ENCODE measurements around the gene SETD1A.

The SETD1A gene

GRCh38 chr16:30957456-30958174 lies at the start of gene SETD1A:
Gene SETD1A, plus strand, starts transcription at chr16:30957754. Its CDS starts 978 bp downstream, at chr16:30958732.
- peaks cover 22% of the 10 kb centered on the region for H3K4me1 ChIP-seq (ENCODE audit: insufficient read depth, insufficient read length)
- H3K36me3 ChIP-seq (ENCODE audit: insufficient read depth, insufficient read length, low read length) = peaks cover 44% of the 10 kb centered on the region
- H3K9me3 ChIP-seq (ENCODE audit: insufficient read depth, low read length) = no peaks in the 10 kb centered on the region
- peak within 1 kb of the TSS; percentile 87 for H3K4me3 ChIP-seq (ENCODE audit: insufficient read length, low read depth)
- H3K27me3 ChIP-seq (ENCODE audit: insufficient read depth, insufficient read length) = no peaks in the 10 kb centered on the region
- TF ChIP-seq ZNF274 (IDR thresholded peaks at IDR 0.05; ENCODE audit: low read depth, low read length) (no peak), YY1 (IDR thresholded peaks at IDR 0.05; ENCODE audit: insufficient read depth, insufficient read length) (no peak), SUZ12 (IDR thresholded peaks at IDR 0.05; ENCODE audit: extremely low read depth, insufficient read depth, insufficient read length) (no peak)
- peak within 1 kb of the TSS; percentile 97 for H3K9ac ChIP-seq (ENCODE audit: insufficient read length, low read depth)
- peak; percentile 92 for DNase-seq (ENCODE audit: low read depth, low spot score)

GRCh38 chr16:30910427-30911029 lies 47.0 kb upstream of the SETD1A start:
- Histone ChIP-seq H3K4me1 (ENCODE audit: insufficient read depth, insufficient read length) (peaks cover 24% of the 10 kb centered on the region), H3K27me3 (ENCODE audit: insufficient read depth, insufficient read length) (no peaks in the 10 kb centered on the region), H3K9ac (ENCODE audit: insufficient read length, low read depth) (peak overlapping the region; percentile 38), H3K36me3 (ENCODE audit: insufficient read depth, insufficient read length, low read length) (no peaks in the 10 kb centered on the region), H3K9me3 (ENCODE audit: insufficient read depth, low read length) (no peaks in the 10 kb centered on the region), H3K4me3 (ENCODE audit: insufficient read length, low read depth) (no peak overlapping the region)
- DNase-seq (ENCODE audit: low read depth, low spot score) = no peak
- TF ChIP-seq SUZ12 (IDR thresholded peaks at IDR 0.05; ENCODE audit: extremely low read depth, insufficient read depth, insufficient read length) = no peak
- TF ChIP-seq YY1 (IDR thresholded peaks at IDR 0.05; ENCODE audit: insufficient read depth, insufficient read length) = no peak
- TF ChIP-seq ZNF274 (IDR thresholded peaks at IDR 0.05; ENCODE audit: low read depth, low read length) = no peak

GRCh38 chr16:30912794-30913412 lies 44.7 kb upstream of the SETD1A start:
- no peak overlapping the region for H3K9ac ChIP-seq (ENCODE audit: insufficient read length, low read depth)
- TF ChIP-seq SUZ12 (IDR thresholded peaks at IDR 0.05; ENCODE audit: extremely low read depth, insufficient read depth, insufficient read length) (no peak), ZNF274 (IDR thresholded peaks at IDR 0.05; ENCODE audit: low read depth, low read length) (no peak), YY1 (IDR thresholded peaks at IDR 0.05; ENCODE audit: insufficient read depth, insufficient read length) (no peak)
- DNase-seq (ENCODE audit: low read depth, low spot score) = no peak
- H3K4me1 ChIP-seq (ENCODE audit: insufficient read depth, insufficient read length) = peaks cover 20% of the 10 kb centered on the region
- no peak overlapping the region for H3K4me3 ChIP-seq (ENCODE audit: insufficient read length, low read depth)
- no peaks in the 10 kb centered on the region for H3K36me3 ChIP-seq (ENCODE audit: insufficient read depth, insufficient read length, low read length)
- H3K27me3 ChIP-seq (ENCODE audit: insufficient read depth, insufficient read length) = no peaks in the 10 kb centered on the region
- H3K9me3 ChIP-seq (ENCODE audit: insufficient read depth, low read length) = no peaks in the 10 kb centered on the region

- Histone ChIP-seq H3K4me1 (ENCODE audit: insufficient read depth, insufficient read length) (peaks cover 17% of the 10 kb centered on the region), H3K4me3 (ENCODE audit: insufficient read length, low read depth) (no peak overlapping the region), H3K9ac (ENCODE audit: insufficient read length, low read depth) (no peak overlapping the region), H3K27me3 (ENCODE audit: insufficient read depth, insufficient read length) (no peaks in the 10 kb centered on the region), H3K9me3 (ENCODE audit: insufficient read depth, low read length) (no peaks in the 10 kb centered on the region), H3K36me3 (ENCODE audit: insufficient read depth, insufficient read length, low read length) (no peaks in the 10 kb centered on the region)
- no peak for TF ChIP-seq YY1 (IDR thresholded peaks at IDR 0.05; ENCODE audit: insufficient read depth, insufficient read length)
- no peak for TF ChIP-seq SUZ12 (IDR thresholded peaks at IDR 0.05; ENCODE audit: extremely low read depth, insufficient read depth, insufficient read length)
- no peak for DNase-seq (ENCODE audit: low read depth, low spot score)
These were observed 42.7 kb upstream of the SETD1A start for GRCh38 chr16:30914830-30915229.

- H3K27me3 ChIP-seq (ENCODE audit: insufficient read depth, insufficient read length) = no peaks in the 10 kb centered on the region
- no peaks in the 10 kb centered on the region for H3K9me3 ChIP-seq (ENCODE audit: insufficient read depth, low read length)
- H3K4me1 ChIP-seq (ENCODE audit: insufficient read depth, insufficient read length) = peaks cover 3% of the 10 kb centered on the region
- no peak overlapping the region for H3K9ac ChIP-seq (ENCODE audit: insufficient read length, low read depth)
- DNase-seq (ENCODE audit: low read depth, low spot score) = no peak
- H3K36me3 ChIP-seq (ENCODE audit: insufficient read depth, insufficient read length, low read length) = peaks cover 6% of the 10 kb centered on the region
- TF ChIP-seq YY1 (IDR thresholded peaks at IDR 0.05; ENCODE audit: insufficient read depth, insufficient read length) = no peak
- no peak for TF ChIP-seq SUZ12 (IDR thresholded peaks at IDR 0.05; ENCODE audit: extremely low read depth, insufficient read depth, insufficient read length)
- TF ChIP-seq ZNF274 (IDR thresholded peaks at IDR 0.05; ENCODE audit: low read depth, low read length) = no peak
- no peak overlapping the region for H3K4me3 ChIP-seq (ENCODE audit: insufficient read length, low read depth)
These were observed 38.9 kb upstream of the SETD1A start for GRCh38 chr16:30918614-30919013.

GRCh38 chr16:30920891-30921290 lies 36.7 kb upstream of the SETD1A start:
- Histone ChIP-seq H3K9ac (ENCODE audit: insufficient read length, low read depth) (no peak overlapping the region), H3K4me3 (ENCODE audit: insufficient read length, low read depth) (no peak overlapping the region), H3K4me1 (ENCODE audit: insufficient read depth, insufficient read length) (peaks cover 3% of the 10 kb centered on the region), H3K36me3 (ENCODE audit: insufficient read depth, insufficient read length, low read length) (peaks cover 15% of the 10 kb centered on the region), H3K27me3 (ENCODE audit: insufficient read depth, insufficient read length) (no peaks in the 10 kb centered on the region), H3K9me3 (ENCODE audit: insufficient read depth, low read length) (no peaks in the 10 kb centered on the region)
- TF ChIP-seq SUZ12 (IDR thresholded peaks at IDR 0.05; ENCODE audit: extremely low read depth, insufficient read depth, insufficient read length) = no peak
- TF ChIP-seq YY1 (IDR thresholded peaks at IDR 0.05; ENCODE audit: insufficient read depth, insufficient read length) = no peak
- no peak for TF ChIP-seq ZNF274 (IDR thresholded peaks at IDR 0.05; ENCODE audit: low read depth, low read length)
- DNase-seq (ENCODE audit: low read depth, low spot score) = no peak

GRCh38 chr16:30921459-30921747 lies 36.2 kb upstream of the SETD1A start:
- H3K36me3 ChIP-seq (ENCODE audit: insufficient read depth, insufficient read length, low read length) = peaks cover 20% of the 10 kb centered on the region
- DNase-seq (ENCODE audit: low read depth, low spot score) = no peak
- peak overlapping the region; percentile 61 for H3K9ac ChIP-seq (ENCODE audit: insufficient read length, low read depth)
- no peaks in the 10 kb centered on the region for H3K9me3 ChIP-seq (ENCODE audit: insufficient read depth, low read length)
- TF ChIP-seq ZNF274 (IDR thresholded peaks at IDR 0.05; ENCODE audit: low read depth, low read length) (no peak), SUZ12 (IDR thresholded peaks at IDR 0.05; ENCODE audit: extremely low read depth, insufficient read depth, insufficient read length) (no peak), YY1 (IDR thresholded peaks at IDR 0.05; ENCODE audit: insufficient read depth, insufficient read length) (no peak)
- no peak overlapping the region for H3K4me3 ChIP-seq (ENCODE audit: insufficient read length, low read depth)
- H3K27me3 ChIP-seq (ENCODE audit: insufficient read depth, insufficient read length) = no peaks in the 10 kb centered on the region
- peaks cover 7% of the 10 kb centered on the region for H3K4me1 ChIP-seq (ENCODE audit: insufficient read depth, insufficient read length)
